Activated CD4-positive, alpha-beta T cell treated with anti-CD3 and anti-CD28 coated beads, Interleukin-2, amount 10 ng/mL, durations not matched to agents 7 days and 5 days (primary cell): Measurements from ENCODE around the gene GRID1. TPM values are rescaled to one million over a fixed set of nuclear protein-coding genes. Genes with fewer than 3 reads are reported as not detected.

Experiments used
- CTCF ChIA-PET: fragments of 350-600 bp; sonication (Branson Sonifier 250); formaldehyde crosslinking; loops from one replicate; lab custom pipeline; 2021; ENCODE audit warnings: antibody characterized with exemption; lab: Charles Lee
- POLR2A ChIA-PET: fragments of 350-600 bp; sonication (Branson Sonifier 250); formaldehyde crosslinking; loops from one replicate; lab custom pipeline; 2021; ENCODE audit warnings: antibody characterized with exemption; lab: Charles Lee
- DNase-seq: peaks from one replicate; pipeline ENCODE4 v3.0.0-alpha.2; 2020
- H3K27ac Mint-ChIP-seq: one replicate; pipeline ENCODE4 v1.8.0; 2021; ENCODE audit warnings: mild to moderate bottlenecking, moderate library complexity, mixed read lengths
- H3K27me3 Mint-ChIP-seq: one replicate; pipeline ENCODE4 v1.8.0; 2021; ENCODE audit warnings: mixed read lengths
- H3K36me3 Mint-ChIP-seq: one replicate; pipeline ENCODE4 v1.8.0; 2021; ENCODE audit warnings: low read depth, mixed read lengths
- H3K4me1 Mint-ChIP-seq: one replicate; pipeline ENCODE4 v1.8.0; 2021; ENCODE audit warnings: mixed read lengths
- H3K4me3 Mint-ChIP-seq: one replicate; pipeline ENCODE4 v1.8.0; 2021; ENCODE audit warnings: mild to moderate bottlenecking, moderate library complexity, mixed read lengths
- H3K9me3 Mint-ChIP-seq: one replicate; pipeline ENCODE4 v1.8.0; 2021; ENCODE audit warnings: mixed read lengths
- total RNA-seq, 2 experiments: library from RNA; stranded (reverse); gene quantifications; one replicate each; pipeline ENCODE4 v1.2.3, GENCODE V29; 2021

The GRID1 gene
- total RNA-seq, 2 experiments from 2014 or later = not detected

- CTCF ChIA-PET = no interaction called here
- Mint-ChIP-seq H3K27me3 (no peaks in the 10 kb centered on the region), H3K27ac (no peak overlapping the region), H3K4me3 (no peak overlapping the region), H3K4me1 (no peaks in the 10 kb centered on the region), H3K9me3 (no peaks in the 10 kb centered on the region), H3K36me3 (no peaks in the 10 kb centered on the region)
- DNase-seq = no peak
- POLR2A ChIA-PET = no interaction called here
Measured at GRCh38 chr10:86149257-86149656, 217.3 kb downstream of the GRID1 start.

DNA sequence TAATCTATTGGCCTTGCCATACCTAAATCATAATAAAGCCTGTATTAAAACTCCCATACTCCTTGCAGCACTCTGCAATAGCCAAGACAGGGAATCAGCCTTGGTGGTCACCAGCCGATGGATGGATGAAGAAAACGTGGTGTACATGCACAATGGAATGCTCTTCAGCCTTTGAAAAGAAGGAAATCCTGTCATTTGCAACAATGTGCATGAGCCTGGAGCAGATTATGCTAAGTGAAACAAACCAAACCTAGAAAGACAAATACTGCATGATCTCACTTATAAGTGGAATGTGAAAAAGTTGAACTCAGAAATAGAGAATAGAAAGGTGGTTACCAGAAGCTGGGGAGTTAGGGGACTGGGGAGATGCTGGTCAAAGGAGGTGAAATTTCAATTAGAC is 218.5 kb downstream of the GRID1 start:
- no peak for DNase-seq
- Mint-ChIP-seq H3K27ac (no peak overlapping the region), H3K36me3 (no peaks in the 10 kb centered on the region), H3K9me3 (no peaks in the 10 kb centered on the region), H3K4me1 (no peaks in the 10 kb centered on the region), H3K4me3 (no peak overlapping the region), H3K27me3 (no peaks in the 10 kb centered on the region)
- ChIA-PET POLR2A (no interaction called here), CTCF (no interaction called here)

- no peaks in the 10 kb centered on the region for H3K27me3 Mint-ChIP-seq
- no peak overlapping the region for H3K27ac Mint-ChIP-seq
- H3K4me1 Mint-ChIP-seq = no peaks in the 10 kb centered on the region
- no peaks in the 10 kb centered on the region for H3K9me3 Mint-ChIP-seq
- ChIA-PET POLR2A (no interaction called here), CTCF (no interaction called here)
- H3K4me3 Mint-ChIP-seq = no peak overlapping the region
- H3K36me3 Mint-ChIP-seq = no peaks in the 10 kb centered on the region
- no peak for DNase-seq
Measured at GRCh38 chr10:86144301-86144700, 222.3 kb downstream of the GRID1 start.

- no peak for DNase-seq
- CTCF ChIA-PET = no interaction called here
Measured at GRCh38 chr10:86141896-86142295, 224.7 kb downstream of the GRID1 start.

DNA sequence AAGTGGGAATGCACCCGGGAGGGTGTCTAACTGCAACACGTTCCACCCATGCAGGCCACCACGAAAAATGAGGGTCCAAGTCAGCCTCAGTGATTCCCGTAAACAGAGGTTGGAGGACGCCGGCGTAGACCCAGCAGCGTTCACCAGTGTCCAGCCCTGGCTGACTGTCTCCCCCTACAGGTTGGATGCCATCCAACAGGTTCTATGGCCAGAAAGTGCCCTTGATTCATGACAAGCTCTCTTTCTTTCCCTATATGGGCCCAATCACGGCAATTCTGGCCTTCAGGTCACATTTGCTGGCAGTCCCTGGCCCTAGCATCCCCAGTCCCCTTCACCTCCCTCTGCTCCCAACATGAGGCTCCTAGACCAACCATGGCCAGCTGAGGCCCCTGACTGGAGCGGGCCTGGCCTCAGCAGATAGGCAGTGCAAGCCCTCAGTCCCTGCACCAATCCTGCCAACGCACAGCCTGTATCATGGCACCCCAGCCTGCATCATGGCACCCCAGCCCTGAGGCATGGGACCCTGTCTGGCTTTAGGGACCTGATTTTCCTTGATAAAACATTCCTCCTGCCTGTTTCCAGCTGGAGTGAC is 227.4 kb downstream of the GRID1 start:
- no peak overlapping the region for H3K27ac Mint-ChIP-seq
- DNase-seq = peak; percentile 17
- H3K4me3 Mint-ChIP-seq = no peak overlapping the region
- H3K9me3 Mint-ChIP-seq = no peaks in the 10 kb centered on the region
- POLR2A ChIA-PET = no interaction called here
- no peaks in the 10 kb centered on the region for H3K27me3 Mint-ChIP-seq
- no peaks in the 10 kb centered on the region for H3K4me1 Mint-ChIP-seq
- no peaks in the 10 kb centered on the region for H3K36me3 Mint-ChIP-seq
- CTCF ChIA-PET = interaction anchor here (1.4 kb wide), 1 partner anchor 12 kb away, joined by 5 read pairs; no protein-coding TSS in a partner anchor

More at GRCh38 chr10:86141896-86142295, 224.7 kb downstream of the GRID1 start:
- no peak overlapping the region for H3K4me3 Mint-ChIP-seq
- H3K27ac Mint-ChIP-seq = no peak overlapping the region
- no peaks in the 10 kb centered on the region for H3K9me3 Mint-ChIP-seq
- no peaks in the 10 kb centered on the region for H3K27me3 Mint-ChIP-seq
- POLR2A ChIA-PET = no interaction called here
- no peaks in the 10 kb centered on the region for H3K36me3 Mint-ChIP-seq
- H3K4me1 Mint-ChIP-seq = no peaks in the 10 kb centered on the region

GRCh38 chr10:86138551-86139065 is 228.0 kb downstream of the GRID1 start:
- POLR2A ChIA-PET = no interaction called here
- H3K27me3 Mint-ChIP-seq = no peaks in the 10 kb centered on the region
- DNase-seq = no peak

GRCh38 chr10:86137561-86137960 is 229.0 kb downstream of the GRID1 start:
- Mint-ChIP-seq H3K4me1 (no peaks in the 10 kb centered on the region), H3K27ac (no peak overlapping the region), H3K4me3 (no peak overlapping the region), H3K27me3 (no peaks in the 10 kb centered on the region), H3K36me3 (no peaks in the 10 kb centered on the region), H3K9me3 (no peaks in the 10 kb centered on the region)
- CTCF ChIA-PET = no interaction called here
- POLR2A ChIA-PET = no interaction called here
- no peak for DNase-seq

More at GRCh38 chr10:86138551-86139065, 228.0 kb downstream of the GRID1 start:
- CTCF ChIA-PET = interaction anchor here (1.4 kb wide), 1 partner anchor 12 kb away, joined by 5 read pairs; no protein-coding TSS in a partner anchor
- Mint-ChIP-seq H3K27ac (no peak overlapping the region), H3K4me3 (no peak overlapping the region), H3K9me3 (no peaks in the 10 kb centered on the region), H3K4me1 (no peaks in the 10 kb centered on the region), H3K36me3 (no peaks in the 10 kb centered on the region)

DNA sequence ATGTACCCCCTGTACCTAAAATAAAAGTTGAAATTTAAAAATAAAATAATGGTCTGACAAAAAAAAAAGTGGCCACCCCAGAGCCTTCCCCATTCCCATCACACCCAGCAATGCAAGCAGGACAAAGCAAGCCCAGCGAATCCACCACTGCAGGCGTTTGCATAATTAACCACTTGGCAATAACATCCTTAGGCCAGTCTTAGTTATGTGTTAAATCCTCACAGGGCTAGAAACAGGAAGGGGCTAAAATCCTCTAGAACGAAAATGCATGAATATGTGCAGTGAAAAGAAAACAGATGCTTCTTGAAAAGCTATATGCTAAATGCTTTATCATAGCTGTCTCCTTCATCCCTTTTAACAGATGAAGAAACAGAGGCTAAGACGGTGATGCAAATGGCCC is 229.7 kb downstream of the GRID1 start:
- Mint-ChIP-seq H3K27ac (no peak overlapping the region), H3K4me1 (no peaks in the 10 kb centered on the region), H3K4me3 (no peak overlapping the region), H3K36me3 (no peaks in the 10 kb centered on the region), H3K27me3 (no peaks in the 10 kb centered on the region), H3K9me3 (no peaks in the 10 kb centered on the region)
- ChIA-PET POLR2A (no interaction called here), CTCF (no interaction called here)
- no peak for DNase-seq

DNA sequence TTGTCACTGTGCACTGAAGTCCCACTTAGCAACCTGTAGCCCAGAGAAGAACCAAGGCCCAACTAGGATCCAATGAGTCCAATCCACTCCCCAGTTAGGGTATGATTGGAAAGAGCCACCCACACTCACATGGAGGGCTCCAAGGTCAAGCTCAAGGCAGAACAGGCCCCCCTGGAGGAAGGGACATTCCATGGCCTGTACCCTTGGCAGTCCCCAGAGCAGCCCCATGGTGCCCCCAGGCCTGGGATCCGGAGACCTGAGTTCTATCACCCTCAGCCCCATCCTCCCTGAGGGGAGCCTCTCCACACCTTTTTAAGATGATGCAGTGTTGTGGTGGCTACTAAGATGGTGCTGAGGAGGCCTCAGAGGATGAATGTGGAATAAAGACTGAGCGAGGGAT is 231.4 kb downstream of the GRID1 start:
- Mint-ChIP-seq H3K36me3 (no peaks in the 10 kb centered on the region), H3K27me3 (no peaks in the 10 kb centered on the region), H3K27ac (no peak overlapping the region), H3K4me3 (no peak overlapping the region), H3K9me3 (no peaks in the 10 kb centered on the region), H3K4me1 (no peaks in the 10 kb centered on the region)
- ChIA-PET POLR2A (no interaction called here), CTCF (no interaction called here)
- no peak for DNase-seq

- Mint-ChIP-seq H3K27me3 (peaks cover 2% of the 10 kb centered on the region), H3K9me3 (no peaks in the 10 kb centered on the region), H3K4me1 (no peaks in the 10 kb centered on the region), H3K4me3 (no peak overlapping the region), H3K36me3 (no peaks in the 10 kb centered on the region), H3K27ac (no peak overlapping the region)
- CTCF ChIA-PET = no interaction called here
- POLR2A ChIA-PET = no interaction called here
- no peak for DNase-seq
Measured at GRCh38 chr10:86130737-86131475, 235.7 kb downstream of the GRID1 start.

DNA sequence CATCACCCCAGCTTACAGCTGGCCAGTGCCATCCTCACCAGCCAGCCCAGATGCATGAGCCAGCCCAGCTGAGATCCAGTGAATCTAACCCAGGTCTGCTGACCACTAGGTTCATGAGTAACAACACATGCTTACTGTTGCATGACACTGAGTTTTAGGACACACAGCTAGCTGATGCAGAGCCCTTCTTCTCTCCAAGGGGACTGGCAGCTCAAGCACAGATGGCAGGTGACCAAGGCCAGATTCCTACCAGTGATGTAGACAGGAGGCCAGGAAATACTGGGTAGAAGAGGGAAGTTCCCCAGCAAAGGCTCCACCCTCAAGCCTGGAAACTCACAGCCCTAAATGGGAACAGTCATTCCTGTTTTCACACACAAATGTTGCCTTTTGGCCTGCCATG is 236.6 kb downstream of the GRID1 start:
- no peaks in the 10 kb centered on the region for H3K4me1 Mint-ChIP-seq
- DNase-seq = no peak
- H3K27ac Mint-ChIP-seq = no peak overlapping the region
- H3K36me3 Mint-ChIP-seq = no peaks in the 10 kb centered on the region
- H3K27me3 Mint-ChIP-seq = peaks cover 2% of the 10 kb centered on the region
- POLR2A ChIA-PET = no interaction called here
- no peak overlapping the region for H3K4me3 Mint-ChIP-seq
- CTCF ChIA-PET = interaction anchor here (0.6 to 1.3 kb wide), 2 partner anchors 26 to 52 kb away, joined by 3 to 4 read pairs; no protein-coding TSS in a partner anchor
- H3K9me3 Mint-ChIP-seq = no peaks in the 10 kb centered on the region

DNA sequence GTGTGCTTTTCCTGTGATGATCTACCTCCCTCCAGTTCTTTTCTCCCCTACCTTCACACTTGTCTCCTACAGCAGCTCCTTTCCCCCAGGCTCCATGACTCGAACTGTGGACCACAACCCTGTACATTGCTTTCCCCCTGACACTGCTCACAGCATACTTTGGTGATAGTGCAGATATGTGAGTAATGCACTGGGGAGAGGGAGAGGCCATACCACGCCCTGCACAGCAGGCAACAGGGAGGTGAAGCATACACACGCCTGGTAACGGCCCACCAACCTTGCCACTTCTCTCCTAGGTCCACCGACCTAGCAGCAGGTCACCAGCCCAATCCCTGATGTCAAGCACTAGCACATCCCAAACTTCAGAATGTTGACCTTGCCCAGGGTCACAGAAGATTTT is 238.2 kb downstream of the GRID1 start:
- no peaks in the 10 kb centered on the region for H3K36me3 Mint-ChIP-seq
- ChIA-PET POLR2A (no interaction called here), CTCF (no interaction called here)
- no peak overlapping the region for H3K27ac Mint-ChIP-seq
- H3K4me3 Mint-ChIP-seq = no peak overlapping the region
- no peak for DNase-seq
- no peaks in the 10 kb centered on the region for H3K9me3 Mint-ChIP-seq
- H3K4me1 Mint-ChIP-seq = no peaks in the 10 kb centered on the region
- H3K27me3 Mint-ChIP-seq = peaks cover 2% of the 10 kb centered on the region

GRCh38 chr10:86127274-86127819 is 239.2 kb downstream of the GRID1 start:
- Mint-ChIP-seq H3K9me3 (no peaks in the 10 kb centered on the region), H3K4me1 (no peaks in the 10 kb centered on the region), H3K36me3 (no peaks in the 10 kb centered on the region), H3K27me3 (peaks cover 2% of the 10 kb centered on the region), H3K27ac (no peak overlapping the region), H3K4me3 (no peak overlapping the region)
- ChIA-PET POLR2A (no interaction called here), CTCF (interaction anchor here (1.4 kb wide), 1 partner anchor 11 kb away, joined by 5 read pairs; no protein-coding TSS in a partner anchor)
- DNase-seq = no peak
